ENCODE data around the gene PGPEP1. TPM values are rescaled to one million over a fixed set of nuclear protein-coding genes. Genes with fewer than 3 reads are reported as not detected.
"Not testable (repeated sequence)": the region's sequence is repeated elsewhere in the genome, so short reads cannot be mapped to it uniquely, and the experiment has no call there.

PGPEP1 gene
- polyA plus RNA-seq, 1 experiment: 22.0 TPM

DNA sequence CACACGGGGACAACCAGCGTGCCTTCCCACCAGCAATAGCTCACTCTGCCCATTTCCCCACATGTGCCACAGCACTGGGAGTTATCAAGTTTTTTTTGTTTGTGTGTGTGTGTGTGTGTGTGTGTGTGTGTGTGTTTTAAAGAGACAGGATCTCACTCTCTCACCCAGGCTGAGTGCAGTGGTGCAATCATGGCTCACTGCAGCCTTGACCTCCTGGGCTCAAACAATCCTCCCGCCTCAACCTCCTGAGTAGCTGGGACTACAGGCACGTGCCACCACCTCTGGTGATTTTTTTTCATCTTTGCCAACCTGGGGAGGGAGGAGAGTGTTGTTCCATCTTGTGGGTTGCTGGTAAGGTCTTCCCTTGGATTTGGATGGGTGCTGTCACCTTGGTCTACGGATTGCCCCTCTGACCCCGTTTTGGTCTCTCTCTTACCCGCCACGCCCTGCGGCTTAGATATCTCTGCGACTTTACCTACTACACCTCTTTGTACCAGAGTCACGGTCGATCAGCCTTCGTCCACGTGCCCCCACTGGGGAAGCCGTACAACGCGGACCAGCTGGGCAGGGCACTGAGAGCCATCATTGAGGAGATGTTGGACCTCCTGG is 22.6 kb downstream of the PGPEP1 start:
- peak overlapping the region; percentile 98 for H3K27ac ChIP-seq (ENCODE audit: low read depth, low read length)
- TF ChIP-seq, protein P1, sequence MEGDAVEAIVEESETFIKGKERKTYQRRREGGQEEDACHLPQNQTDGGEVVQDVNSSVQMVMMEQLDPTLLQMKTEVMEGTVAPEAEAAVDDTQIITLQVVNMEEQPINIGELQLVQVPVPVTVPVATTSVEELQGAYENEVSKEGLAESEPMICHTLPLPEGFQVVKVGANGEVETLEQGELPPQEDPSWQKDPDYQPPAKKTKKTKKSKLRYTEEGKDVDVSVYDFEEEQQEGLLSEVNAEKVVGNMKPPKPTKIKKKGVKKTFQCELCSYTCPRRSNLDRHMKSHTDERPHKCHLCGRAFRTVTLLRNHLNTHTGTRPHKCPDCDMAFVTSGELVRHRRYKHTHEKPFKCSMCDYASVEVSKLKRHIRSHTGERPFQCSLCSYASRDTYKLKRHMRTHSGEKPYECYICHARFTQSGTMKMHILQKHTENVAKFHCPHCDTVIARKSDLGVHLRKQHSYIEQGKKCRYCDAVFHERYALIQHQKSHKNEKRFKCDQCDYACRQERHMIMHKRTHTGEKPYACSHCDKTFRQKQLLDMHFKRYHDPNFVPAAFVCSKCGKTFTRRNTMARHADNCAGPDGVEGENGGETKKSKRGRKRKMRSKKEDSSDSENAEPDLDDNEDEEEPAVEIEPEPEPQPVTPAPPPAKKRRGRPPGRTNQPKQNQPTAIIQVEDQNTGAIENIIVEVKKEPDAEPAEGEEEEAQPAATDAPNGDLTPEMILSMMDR (IDR thresholded peaks at IDR 0.05; ENCODE audit: low read depth, low read length): no peak
- CTCF ChIA-PET: interaction anchor here (1.8 kb wide), 1 partner anchor 26 kb away, joined by 13 read pairs; no protein-coding TSS in a partner anchor
- DNase-seq (ENCODE audit: low read depth, low spot score): no peak
- no peaks in the 10 kb centered on the region for H3K27me3 ChIP-seq (ENCODE audit: control insufficient read depth, insufficient read depth, low read length)
- H3K9me3 ChIP-seq (ENCODE audit: control insufficient read depth, insufficient read depth, low read length): peaks cover 7% of the 10 kb centered on the region; the same call in 1 of the 2 replicates
- POLR2A ChIA-PET: interaction anchor here (0.5 to 0.6 kb wide), 2 partner anchors 83 to 518 kb away, joined by 3 to 6 read pairs; no protein-coding TSS in a partner anchor
- no peak overlapping the region for H3K4me3 ChIP-seq (ENCODE audit: low read depth, low read length)

DNA sequence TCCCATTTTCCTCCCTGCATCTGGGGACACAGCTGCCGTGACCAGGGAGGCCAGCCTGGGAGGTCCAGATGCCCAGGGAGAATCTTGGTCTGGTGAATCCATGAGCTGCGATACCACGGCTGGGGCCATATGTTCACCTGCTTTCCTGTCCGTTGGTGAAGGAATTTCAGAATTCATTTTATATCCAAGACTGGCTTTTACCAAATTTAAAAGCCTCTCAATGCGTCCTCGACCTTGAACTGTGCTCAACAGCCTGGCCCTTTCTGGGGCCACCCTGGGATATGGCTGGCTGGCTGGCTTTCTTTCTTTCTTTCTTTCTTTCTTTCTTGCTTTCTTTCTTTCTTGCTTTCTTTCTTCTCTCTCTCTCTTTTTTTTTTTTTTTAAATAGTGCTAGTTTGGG is 23.4 kb downstream of the PGPEP1 start:
- CTCF ChIA-PET: interaction anchor here (1.8 kb wide), 2 partner anchors 25 to 85 kb away, joined by 5 to 13 read pairs; no protein-coding TSS in a partner anchor
- H3K27me3 ChIP-seq (ENCODE audit: control insufficient read depth, insufficient read depth, low read length): no peaks in the 10 kb centered on the region
- TF ChIP-seq, protein P1 (IDR thresholded peaks at IDR 0.05; ENCODE audit: low read depth, low read length): no peak
- H3K9me3 ChIP-seq (ENCODE audit: control insufficient read depth, insufficient read depth, low read length): peaks cover 7% of the 10 kb centered on the region; the same call in 1 of the 2 replicates
- no peak overlapping the region for H3K4me3 ChIP-seq (ENCODE audit: low read depth, low read length)
- peak overlapping the region; percentile 98 for H3K27ac ChIP-seq (ENCODE audit: low read depth, low read length)
- no peak for DNase-seq (ENCODE audit: low read depth, low spot score)
- POLR2A ChIA-PET: interaction anchor here (0.6 to 1.3 kb wide), 3 partner anchors 11 to 165 kb away, joined by 3 to 4 read pairs (median 3); partner anchors contain the start of gene LSM4

DNA sequence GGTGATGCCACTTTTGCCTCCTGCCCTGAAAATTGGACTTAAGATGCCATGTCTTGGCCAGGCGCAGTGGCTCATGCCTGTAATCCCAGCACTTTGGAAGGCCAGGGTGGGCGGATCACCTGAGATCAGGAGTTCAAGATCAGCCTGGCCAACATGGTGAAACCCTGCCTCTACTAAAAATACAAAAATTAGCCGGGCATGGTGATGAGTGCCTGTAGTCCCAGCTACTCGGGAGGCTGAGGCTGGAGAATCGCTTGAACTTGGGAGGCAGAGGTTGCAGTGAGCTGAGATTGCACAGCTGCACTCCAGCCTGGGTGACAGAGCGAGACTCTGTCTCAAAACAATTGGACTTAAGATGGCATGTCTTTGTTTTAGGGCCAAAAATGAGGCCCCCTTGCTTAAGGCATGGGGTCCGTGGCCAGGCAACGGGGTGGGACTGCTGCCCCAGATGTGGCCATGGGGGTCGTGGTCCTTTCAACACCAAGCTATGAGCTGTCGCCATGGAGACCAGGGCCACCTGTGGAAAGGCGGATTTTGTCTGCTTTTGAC is 24.0 kb downstream of the PGPEP1 start:
- peak overlapping the region; percentile 98 for H3K27ac ChIP-seq (ENCODE audit: low read depth, low read length)
- not testable (repeated sequence) for H3K4me3 ChIP-seq (ENCODE audit: low read depth, low read length); H3K27me3 ChIP-seq (ENCODE audit: control insufficient read depth, insufficient read depth, low read length); H3K9me3 ChIP-seq (ENCODE audit: control insufficient read depth, insufficient read depth, low read length); DNase-seq (ENCODE audit: low read depth, low spot score)
- ChIA-PET POLR2A (interaction anchor here (0.6 to 1.3 kb wide), 7 partner anchors 10 to 165 kb away, joined by 3 to 7 read pairs (median 3); partner anchors contain the start of genes JUND and LSM4), CTCF (interaction anchor here (1.8 kb wide), 2 partner anchors 24 to 85 kb away, joined by 5 to 13 read pairs; no protein-coding TSS in a partner anchor)

DNA sequence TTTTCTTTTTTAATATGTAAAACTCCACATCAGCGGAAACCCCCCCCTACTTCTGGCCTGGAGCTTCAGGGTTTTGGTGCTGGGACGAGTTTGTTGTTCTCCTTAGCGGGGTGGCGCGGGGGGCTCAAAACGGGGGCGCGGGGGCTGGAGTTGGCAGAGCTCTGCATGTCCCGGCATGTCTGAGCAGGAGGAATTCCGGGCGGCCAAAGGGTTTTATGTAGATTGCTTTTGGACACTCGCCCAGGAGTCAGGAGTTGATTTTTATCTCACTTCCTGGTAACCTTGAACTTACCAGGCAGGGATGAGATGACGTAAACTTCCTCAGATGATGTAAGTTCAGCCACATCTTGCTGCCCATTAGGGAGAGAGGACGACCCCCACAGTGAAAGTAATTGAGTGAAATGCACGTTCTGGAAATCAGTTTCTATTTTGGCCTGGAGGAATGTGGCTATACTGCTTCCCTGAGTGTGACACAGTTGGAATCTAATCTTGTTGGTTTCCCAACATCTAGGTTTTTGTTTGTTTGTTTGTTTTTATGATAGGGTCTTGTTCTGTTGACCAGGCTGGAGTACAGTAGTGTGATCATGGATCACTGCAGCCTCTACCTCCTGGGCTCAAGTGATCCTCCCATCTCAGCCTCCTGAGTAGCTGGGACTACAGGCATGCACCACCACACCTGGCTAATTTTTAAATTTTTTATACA is 24.6 kb downstream of the PGPEP1 start:
- Histone ChIP-seq H3K4me3 (ENCODE audit: low read depth, low read length) (no peak overlapping the region), H3K9me3 (ENCODE audit: control insufficient read depth, insufficient read depth, low read length) (peaks cover 7% of the 10 kb centered on the region; the same call in 1 of the 2 replicates), H3K27me3 (ENCODE audit: control insufficient read depth, insufficient read depth, low read length) (no peaks in the 10 kb centered on the region), H3K27ac (ENCODE audit: low read depth, low read length) (peak overlapping the region; percentile 98)
- ChIA-PET CTCF (interaction anchor here (1.3 to 1.8 kb wide), 3 partner anchors 23 to 86 kb away, joined by 5 to 13 read pairs (median 10); no protein-coding TSS in a partner anchor), POLR2A (interaction anchor here (0.9 to 1.3 kb wide), 6 partner anchors 10 to 85 kb away, joined by 3 to 7 read pairs (median 3); partner anchors contain the start of genes JUND and LSM4)
- TF ChIP-seq, protein P1 (IDR thresholded peaks at IDR 0.05; ENCODE audit: low read depth, low read length): no peak
- peak; percentile 97 for DNase-seq (ENCODE audit: low read depth, low spot score)

DNA sequence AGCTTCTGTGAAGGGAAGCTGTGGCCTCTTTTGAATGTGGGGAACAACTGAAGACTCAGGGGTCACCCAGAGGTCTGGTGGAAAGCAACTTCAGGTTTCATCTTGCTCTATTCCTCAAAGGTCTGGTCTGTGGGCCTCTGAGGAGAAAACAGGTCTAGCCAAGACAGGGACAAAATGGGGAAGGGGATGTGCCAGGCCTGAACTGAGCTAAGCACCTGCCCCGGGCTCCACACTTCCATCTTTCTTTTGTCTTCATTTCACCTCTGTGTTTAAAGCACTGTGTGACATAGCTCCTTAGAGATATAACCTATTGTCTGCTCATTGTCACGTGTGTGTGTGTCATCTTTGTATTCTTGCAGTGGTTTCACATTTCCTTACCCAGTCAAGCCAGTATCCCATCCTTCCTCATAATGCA is 25.6 kb downstream of the PGPEP1 start:
- no peaks in the 10 kb centered on the region for H3K27me3 ChIP-seq (ENCODE audit: control insufficient read depth, insufficient read depth, low read length)
- no peak for DNase-seq (ENCODE audit: low read depth, low spot score)
- ChIA-PET CTCF (interaction anchor here (0.9 to 1.3 kb wide), 2 partner anchors 22 to 86 kb away, joined by 5 to 10 read pairs; no protein-coding TSS in a partner anchor), POLR2A (interaction anchor here (0.6 kb wide), 1 partner anchor 9 kb away, joined by 3 read pairs; no protein-coding TSS in a partner anchor)
- peak overlapping the region; percentile 98 for H3K27ac ChIP-seq (ENCODE audit: low read depth, low read length)
- peaks cover 7% of the 10 kb centered on the region; the same call in 1 of the 2 replicates for H3K9me3 ChIP-seq (ENCODE audit: control insufficient read depth, insufficient read depth, low read length)
- TF ChIP-seq, protein P1 (IDR thresholded peaks at IDR 0.05; ENCODE audit: low read depth, low read length): no peak
- H3K4me3 ChIP-seq (ENCODE audit: low read depth, low read length): no peak overlapping the region
